ENCODE measurements around the gene ESF1.

Gene ESF1

DNA sequence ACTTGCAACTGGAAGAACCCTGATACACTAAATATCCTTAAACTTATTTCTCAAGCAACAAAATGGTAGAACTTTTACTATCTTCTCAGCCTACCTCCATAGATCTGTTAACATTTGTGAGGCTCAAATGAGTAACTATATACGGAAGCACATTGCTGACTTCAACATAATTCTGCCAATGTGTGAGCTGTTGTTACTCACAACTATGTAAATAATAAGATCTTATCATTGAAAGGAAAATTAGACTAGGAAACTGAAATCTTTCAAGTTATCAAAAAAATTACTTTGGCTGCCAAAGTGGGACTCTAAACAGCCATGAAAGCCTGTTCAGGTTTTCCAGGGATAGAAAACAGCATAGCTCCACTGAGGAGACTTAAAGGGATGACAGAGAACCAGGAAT, 105.8 kb downstream of the ESF1 start:
- no peak for DNase-seq (ENCODE audit: low read depth in 2 of 2)

DNA sequence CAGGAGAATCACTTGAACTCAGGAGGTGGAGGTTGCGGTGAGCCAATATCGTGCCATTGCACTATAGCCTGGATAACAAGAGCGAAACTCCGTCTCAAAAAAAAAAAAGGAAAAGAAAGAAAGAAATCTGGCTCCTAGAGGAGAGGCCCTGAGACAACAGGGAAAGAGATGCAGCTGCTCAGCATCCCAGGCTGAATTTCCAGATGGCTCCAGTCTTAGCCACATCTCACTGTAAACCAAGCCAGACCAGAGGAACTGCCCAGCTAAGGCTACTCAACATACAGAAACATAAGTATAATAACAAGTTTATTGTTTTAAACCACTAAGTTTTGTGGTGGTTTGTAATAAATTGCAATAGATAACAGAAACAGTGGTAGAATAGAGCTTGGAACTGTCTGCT, 107.5 kb downstream of the ESF1 start:
- no peak for DNase-seq (ENCODE audit: low read depth in 2 of 2)

DNA sequence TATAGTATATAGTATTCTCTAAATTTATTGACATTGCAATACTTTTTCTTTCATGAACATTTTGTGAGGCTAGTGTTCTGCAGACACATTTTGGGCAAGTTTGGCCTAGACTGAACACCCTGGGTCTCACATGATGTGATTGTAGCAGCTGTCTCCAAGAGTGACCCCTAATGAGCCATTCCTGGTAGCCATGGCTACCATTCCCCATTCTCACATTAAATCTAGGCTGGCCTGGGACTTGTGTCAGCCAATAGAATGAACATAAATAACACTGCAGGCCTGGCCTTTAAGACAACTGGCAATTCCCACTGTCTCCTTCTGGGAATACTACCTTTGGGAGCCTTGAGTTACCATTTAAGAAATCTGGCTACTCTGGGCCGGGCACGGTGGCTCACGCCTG, 108.0 kb downstream of the ESF1 start:
- no peak for DNase-seq (ENCODE audit: low read depth in 2 of 2)

DNA sequence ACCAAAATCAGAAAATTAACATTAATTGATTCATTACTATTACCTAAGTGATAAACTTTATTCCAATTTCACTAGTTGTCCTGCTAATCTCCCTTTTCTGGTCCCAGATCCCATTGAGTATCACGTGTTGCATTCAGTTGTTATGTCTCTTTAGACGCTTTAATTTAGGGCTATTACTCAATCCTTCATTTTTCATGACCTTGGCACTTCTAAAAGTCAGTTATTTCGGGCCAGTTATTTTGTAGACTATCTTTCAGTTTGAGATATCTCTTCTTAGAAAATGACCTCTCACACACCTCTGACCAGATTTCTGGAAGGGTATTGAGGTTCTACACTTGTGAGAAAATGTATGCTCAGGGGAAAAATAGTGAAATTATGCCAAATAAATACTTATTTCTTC, 112.0 kb downstream of the ESF1 start:
- no peak for DNase-seq (ENCODE audit: low read depth in 2 of 2)

DNA sequence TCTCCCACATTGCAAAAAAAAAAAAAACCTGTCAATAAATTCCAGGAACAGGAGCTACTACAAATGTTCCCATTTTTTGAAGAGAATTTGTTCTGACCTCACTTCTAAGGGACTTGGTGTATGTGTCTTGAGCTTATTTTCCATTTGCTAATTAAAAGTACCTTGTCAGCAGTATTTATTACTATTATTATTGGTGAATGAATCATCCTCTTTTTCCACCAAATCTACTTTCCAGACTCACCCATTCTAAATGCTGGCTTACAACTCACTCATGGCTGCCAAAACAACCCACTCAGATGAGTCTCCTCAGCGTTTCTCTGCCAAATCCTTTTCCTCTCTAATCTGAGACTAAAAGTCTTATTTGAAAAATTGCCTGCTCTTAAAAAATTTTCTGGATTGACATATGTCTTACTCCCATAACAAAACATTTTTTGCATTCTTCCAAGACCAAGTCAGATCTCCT, 112.8 kb downstream of the ESF1 start:
- no peak for DNase-seq (ENCODE audit: low read depth in 2 of 2)

DNA sequence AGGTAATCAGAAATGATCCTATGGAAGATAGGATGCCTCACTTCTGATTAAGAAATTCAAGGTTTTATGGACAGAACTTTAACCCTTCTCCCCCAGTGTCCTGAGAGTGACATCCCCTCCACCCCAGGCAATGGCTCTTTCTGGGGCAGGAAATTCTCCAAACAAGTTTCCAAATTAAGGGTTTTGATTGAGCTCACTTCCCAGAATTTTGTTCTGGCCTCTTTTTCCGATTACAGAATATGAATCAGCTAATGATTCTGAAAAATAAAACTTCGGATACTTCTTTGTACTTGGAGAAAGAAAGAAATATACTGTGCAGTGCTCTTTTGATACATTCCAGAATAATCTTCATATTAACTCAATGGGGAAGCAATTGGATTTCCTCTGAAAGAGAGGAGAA, 113.2 kb downstream of the ESF1 start:
- DNase-seq (ENCODE audit: low read depth in 2 of 2) = no peak

DNA sequence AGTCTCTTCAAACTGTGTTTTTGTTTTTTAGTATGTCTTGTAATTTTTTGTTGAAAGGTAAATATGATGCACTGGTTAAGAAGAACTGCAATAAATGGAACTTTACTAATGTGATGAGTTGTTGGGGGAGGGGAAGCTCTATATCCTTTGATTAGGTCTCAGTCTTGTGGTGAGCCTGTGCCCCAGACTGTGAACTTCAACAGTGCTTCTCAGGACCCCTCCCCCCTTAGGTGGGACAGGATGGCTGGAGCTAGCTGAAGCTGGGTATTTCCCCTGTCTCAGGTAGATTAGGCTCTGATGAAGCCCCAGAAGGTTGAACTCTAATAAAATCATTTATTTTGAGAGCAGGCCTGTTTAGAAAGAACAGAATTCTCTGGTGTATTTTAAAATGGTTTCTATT, 114.6 kb downstream of the ESF1 start:
- no peak for DNase-seq (ENCODE audit: low read depth in 2 of 2)

DNA sequence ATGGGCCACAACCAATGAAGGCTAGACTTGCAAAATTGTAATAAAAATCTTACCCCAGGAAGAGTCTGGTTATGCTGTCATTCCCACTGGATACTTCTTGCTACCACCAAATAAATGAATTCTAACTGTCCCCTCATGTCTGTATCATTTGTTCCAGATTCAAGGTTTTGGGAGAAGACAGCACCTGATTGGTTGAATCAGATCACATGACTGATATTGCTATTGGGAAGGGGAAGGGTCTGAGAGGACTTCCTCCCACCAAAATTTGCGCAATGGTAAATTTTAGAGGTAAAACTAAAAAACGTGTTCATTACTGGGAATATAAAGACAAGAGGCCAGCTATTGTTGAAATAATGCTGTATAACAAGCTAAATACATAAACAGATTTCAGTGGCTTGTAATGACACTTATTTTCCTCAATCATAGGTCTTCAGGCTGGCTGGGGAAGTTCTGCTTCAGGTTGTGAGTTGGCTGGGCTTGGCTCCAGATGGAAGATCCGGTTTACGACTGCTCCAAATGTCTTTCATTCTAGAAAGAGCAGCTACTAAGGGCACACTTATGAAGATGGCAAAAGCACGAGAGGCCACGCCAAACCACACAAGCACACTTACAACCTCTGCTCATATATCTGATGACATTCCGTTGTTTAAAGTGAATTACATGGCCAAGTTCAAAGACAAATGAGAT, 118.9 kb downstream of the ESF1 start:
- DNase-seq (ENCODE audit: low read depth in 2 of 2) = no peak

Data from activated CD4-positive, alpha-beta T cell treated with anti-CD3 and anti-CD28 coated beads for 24 hours (primary cell).